ENCODE data around the gene KRTAP5-10.
A peak's percentile ranks its signal among the peaks of the same experiment; 100 is the strongest.
"Not testable (repeated sequence)": the region's sequence is repeated elsewhere in the genome, so short reads cannot be mapped to it uniquely, and the experiment has no call there.

The KRTAP5-10 gene

DNA sequence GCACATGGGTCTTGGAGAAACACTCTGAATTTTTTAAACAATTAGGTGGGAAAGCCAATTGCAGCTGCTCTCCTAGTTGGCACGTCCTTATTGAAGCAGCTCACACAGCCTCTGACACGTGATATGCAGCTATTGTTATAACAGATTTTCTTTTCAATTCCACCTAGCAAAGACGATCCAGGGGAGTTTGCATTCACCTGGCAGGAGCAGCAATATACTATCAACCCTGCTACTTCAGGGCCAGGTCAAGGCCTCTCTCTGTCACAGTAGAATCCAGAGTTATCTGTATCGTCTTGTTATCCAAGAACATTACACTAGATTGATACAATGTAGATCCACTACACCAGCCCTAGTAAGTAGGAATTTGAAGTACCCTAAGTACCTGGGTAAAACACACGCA lies 9.1 kb downstream of the KRTAP5-10 start:
- no peak for DNase-seq

DNA sequence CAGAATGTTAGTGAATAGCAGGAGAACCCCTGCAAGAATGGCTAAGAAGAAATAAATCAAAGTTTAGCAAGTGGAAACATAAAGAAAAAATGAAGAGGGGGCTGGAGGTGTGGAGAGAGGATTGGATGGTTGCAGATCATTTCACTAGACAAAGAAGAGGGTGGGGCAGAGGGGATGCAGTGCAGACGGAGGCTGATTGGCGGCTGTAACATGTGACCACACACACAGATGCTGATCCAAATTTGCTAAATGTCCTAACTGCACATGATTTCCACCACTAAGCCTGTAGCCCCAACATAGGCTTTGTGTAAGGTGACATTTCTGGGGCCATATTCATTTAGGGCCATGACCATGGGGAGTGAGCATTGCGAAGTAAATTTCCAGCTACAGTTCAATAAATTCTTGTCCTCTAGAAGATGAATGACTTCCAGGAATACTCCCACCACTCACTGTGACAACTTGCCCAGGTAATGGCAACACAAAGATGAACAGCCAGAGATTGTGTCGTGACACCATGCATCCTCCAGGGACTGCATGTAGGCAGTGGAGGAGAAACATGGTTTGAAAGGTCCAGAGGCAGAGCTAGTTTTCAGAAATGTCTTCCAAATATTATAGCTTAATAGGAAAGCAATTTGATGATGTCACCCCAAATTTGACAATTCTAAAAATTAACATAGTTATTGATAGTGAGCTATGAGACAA lies 10.5 kb downstream of the KRTAP5-10 start:
- DNase-seq: no peak

- DNase-seq: not testable (repeated sequence)
Measured at GRCh38 chr11:71576688-71577465, 11.5 kb downstream of the KRTAP5-10 start.

DNA sequence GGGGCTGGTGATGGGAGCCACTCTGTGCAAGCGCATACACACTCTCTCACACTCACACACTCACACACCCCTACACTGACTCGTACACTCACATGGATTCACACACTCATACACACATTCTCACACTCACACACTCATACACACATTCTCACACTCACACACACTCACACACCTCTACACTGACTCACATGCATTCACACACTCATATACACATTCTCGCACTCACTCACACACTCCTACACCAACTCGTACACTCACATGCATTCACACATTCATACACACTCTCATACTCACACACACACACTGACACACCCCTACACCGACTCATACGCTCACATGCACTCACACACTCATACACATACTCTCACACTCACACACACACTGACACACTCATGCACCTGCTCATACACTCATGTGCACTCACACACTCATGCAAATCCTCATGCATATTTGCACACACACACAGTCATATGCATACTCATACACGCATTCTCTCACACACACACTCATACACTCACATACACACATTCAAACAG lies 12.2 kb downstream of the KRTAP5-10 start:
- DNase-seq: no peak

DNA sequence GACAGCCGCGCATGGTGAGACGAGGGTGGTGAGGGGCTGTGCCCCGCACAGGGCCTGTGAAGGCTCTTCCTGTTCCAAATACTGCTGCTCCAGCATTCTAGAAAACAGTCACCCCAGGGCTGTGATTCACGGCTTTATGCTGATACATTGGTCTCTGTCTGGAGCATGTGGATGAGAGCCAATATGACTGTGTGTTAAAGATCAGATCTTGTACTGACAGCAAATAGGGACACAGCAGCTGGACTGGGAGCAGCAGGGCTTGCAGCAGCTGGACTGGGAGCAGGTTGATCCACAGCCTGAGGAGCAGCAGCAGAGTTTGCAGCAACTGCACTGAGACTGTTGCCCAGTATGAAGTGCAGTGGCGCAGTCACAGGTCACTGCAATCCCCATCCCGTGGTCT lies 14.2 kb downstream of the KRTAP5-10 start:
- not testable (repeated sequence) for DNase-seq

DNA sequence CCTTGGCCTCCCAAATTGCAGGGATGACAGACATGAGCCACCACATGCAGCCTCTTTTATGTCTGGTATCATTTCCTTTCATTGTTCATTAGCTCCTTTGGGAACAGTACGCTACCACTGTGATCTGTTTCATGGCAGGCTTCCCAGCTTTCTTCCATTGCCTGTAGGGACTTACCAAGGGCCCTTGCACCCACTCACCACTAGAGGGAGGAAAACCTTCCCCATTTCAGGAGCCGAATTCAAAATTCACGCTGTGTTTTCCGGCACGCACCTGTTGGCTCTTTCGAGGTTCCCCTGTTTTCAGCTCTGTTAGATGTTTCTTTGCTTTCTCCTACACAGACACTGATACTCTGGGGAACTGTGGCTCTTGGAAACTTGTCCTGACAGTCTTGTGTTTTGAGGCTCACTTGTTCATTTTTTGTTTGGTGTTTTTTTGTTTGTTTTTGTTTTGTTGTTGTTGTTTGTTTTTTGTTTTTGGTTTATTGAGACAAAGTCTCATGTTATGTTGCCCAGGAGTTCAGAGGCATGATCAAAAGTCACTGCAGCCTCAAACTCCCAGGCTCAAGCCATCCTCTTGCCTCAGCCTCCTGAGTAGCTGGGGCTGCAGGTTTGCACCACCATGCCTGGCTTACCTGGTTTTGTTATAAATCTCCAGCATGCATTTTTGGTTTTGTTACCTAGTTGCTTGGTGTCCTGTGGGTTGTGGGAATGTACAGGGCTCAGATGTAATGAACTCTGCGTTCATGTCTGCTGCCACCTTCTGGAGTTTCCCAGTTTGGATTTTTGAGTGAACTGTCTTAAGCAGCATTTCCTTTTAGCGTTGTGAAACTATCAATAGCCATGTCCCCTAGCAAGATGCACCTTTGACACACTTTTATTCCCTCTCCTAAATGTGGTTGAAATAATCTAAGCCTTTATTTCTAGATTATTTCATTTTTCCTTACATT lies 15.0 kb downstream of the KRTAP5-10 start:
- peak; percentile 53 for DNase-seq

GRCh38 chr11:71581826-71582225 lies 16.5 kb downstream of the KRTAP5-10 start:
- DNase-seq: no peak

- DNase-seq: no peak
Measured at GRCh38 chr11:71582309-71582895, 17.0 kb downstream of the KRTAP5-10 start, which contains the start of gene KRTAP5-11. Gene KRTAP5-11, minus strand, starts transcription at chr11:71582875. Its CDS starts 38 bp downstream, at chr11:71582837.

DNA sequence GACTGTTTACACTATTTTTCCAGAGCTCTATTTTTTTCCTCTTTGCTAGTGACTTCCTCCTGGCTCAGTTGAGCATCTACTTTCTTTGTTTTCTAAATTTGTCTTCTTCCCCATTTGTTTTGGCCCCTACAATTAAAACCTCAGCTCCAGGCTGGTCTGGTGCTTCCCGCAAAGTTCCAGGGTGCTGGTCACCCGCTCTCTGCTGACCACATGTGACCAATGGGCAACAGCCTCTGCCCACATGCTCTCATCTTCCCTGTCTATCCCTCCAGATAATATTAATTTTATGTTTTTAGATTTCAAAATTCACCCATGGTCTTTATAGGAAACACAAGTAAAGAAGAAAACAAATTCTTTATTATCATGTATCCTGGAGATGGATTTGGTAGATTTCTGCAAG lies 17.6 kb downstream of the KRTAP5-10 start:
- not testable (repeated sequence) for DNase-seq

GRCh38 chr11:71585673-71586072 lies 20.3 kb downstream of the KRTAP5-10 start:
- DNase-seq: not testable (repeated sequence)

GRCh38 chr11:71588314-71588713 lies 23.0 kb downstream of the KRTAP5-10 start:
- DNase-seq: not testable (repeated sequence)

DNA sequence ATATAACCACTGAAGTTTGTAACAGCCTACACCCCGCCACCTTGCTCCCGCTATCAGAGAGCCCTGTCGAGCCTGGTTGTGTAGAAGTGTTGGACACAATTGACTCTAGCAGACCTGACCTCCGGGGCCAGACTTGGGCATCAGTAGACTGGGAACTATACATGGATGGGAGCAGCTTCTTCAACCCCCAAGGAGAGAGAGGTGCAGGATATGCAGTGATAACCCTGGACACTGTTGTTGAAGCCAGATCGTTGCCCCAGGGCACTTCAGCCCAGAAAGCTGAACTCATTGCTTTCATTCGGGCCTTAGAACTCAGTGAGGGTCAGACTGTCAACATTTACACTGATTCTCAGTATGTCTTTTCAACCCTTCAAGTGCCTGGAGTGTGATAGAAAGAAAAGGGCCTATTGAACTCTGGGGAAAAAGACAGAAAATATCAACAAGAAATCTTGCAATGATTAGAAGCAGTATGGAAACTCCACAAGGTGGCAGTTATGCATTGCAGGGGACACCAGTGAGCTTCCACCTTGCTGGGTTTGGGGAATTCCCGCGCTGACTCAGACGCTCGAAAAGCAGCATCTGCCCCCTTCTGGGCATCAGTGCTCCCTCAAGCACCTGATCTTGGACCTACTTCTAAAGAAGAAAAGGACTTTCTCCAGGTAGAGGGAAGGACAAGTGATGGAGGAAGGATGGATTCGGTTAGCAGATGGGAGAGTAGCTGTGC lies 23.6 kb downstream of the KRTAP5-10 start:
- peak; percentile 82 for DNase-seq

DNA sequence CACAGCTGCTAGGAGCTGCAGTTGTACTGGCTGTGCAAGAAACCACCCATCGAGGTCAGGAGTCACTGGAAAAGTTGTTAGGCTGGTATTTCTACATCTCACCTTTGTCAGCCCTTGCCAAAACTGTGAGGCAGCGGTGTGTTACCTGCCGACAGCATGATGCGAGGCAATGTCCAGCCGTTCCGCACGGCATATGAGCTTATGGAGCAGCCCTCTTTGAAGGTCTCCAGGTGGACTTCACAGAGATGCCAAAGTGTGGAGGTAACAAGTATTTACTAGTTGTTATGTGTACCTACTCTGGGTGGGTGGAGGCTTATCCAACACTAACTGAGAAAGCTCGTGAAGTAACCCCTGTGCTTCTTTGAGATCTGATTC lies 24.2 kb downstream of the KRTAP5-10 start:
- DNase-seq: not testable (repeated sequence)

DNA sequence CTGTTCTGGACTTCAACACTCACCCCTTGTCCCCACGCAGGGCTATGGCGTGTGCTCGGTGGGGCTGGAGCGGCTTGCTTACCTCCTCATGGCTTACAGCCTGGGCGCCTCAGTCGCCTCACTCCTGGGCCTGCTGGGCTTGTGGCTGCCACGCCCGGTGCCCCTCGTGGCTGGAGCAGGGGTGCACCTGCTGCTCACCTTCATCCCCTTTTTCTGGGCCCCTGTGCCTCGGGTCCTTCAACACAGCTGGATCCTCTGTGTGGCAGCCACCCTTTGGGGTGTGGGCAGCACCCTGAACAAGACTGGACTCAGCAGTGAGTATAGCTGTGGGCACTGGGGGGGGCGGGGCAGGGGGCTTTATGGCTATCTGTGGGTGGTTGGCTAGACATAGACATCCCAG lies 37.9 kb downstream of the KRTAP5-10 start:
- DNase-seq: not testable (repeated sequence)

GRCh38 chr11:71604798-71605488 lies 39.6 kb downstream of the KRTAP5-10 start:
- peak; percentile 40 for DNase-seq

GRCh38 chr11:71606853-71607519 lies 41.6 kb downstream of the KRTAP5-10 start:
- not testable (repeated sequence) for DNase-seq

DNA sequence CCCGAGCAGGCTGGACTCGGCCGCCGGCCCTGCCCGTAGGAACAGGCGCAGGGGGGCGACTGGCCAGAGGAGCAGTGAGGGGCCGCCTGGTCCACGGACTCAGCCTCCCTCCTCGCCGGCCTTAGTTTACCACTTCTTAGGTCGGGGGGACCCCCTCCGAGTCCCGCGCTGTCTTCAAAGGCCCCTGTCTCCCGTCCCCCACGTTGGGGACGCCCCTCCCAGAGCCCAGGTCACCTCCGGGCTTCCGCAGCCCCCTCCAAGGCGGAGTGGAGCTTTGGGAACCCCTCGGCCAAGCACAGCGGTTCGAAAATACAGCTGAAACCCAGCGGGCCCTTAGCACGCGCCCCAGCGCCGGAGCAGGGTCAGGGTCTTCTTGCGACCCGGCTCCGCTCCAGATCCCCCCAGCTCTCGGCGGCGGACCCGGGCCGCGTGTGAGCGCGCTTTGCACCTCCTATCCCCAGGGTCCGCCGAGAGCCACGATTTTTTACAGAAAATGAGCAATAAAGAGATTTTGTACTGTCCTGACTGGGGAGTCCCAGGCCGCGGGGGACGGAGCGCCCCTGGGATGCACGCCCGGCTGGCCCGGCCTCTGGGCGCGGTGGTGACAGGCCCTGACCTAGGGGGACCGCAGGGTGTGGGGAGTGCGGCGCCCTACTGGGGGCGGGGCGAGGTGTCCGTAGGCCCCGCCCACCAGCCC lies 42.3 kb downstream of the KRTAP5-10 start:
- DNase-seq: not testable (repeated sequence)

DNA sequence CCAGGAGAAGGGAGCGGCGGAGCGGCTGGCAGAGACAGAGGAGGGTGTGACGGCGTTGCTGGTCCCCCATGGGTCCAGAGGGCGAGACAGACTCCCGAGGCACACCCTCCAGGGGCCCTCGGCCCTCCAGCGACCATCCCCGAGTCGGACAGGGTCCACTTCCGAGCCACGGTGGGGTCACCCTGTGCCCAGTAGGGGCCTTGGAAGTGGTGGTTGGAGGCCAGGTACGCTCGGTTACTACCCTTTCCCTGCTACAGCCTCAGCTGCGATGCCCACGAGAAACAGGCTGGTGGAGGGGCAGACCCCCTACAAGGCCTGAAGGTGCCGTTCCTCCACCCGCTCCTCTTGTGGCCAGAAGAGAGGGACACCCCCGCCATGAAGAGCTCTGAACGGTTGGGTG lies 42.9 kb downstream of the KRTAP5-10 start:
- DNase-seq: not testable (repeated sequence)

GRCh38 chr11:71611218-71611910 lies 46.0 kb downstream of the KRTAP5-10 start:
- not testable (repeated sequence) for DNase-seq

Measured in stimulated activated CD4-positive, alpha-beta T cell treated with anti-CD3 and anti-CD28 coated beads, Interleukin-15, amount 100 ng/mL, for 24 hours (primary cell).